ENCODE results near the gene RPGRIP1.
"Not testable (repeated sequence)": the region's sequence is repeated elsewhere in the genome, so short reads cannot be mapped to it uniquely, and the experiment has no call there.

RPGRIP1 gene

DNA sequence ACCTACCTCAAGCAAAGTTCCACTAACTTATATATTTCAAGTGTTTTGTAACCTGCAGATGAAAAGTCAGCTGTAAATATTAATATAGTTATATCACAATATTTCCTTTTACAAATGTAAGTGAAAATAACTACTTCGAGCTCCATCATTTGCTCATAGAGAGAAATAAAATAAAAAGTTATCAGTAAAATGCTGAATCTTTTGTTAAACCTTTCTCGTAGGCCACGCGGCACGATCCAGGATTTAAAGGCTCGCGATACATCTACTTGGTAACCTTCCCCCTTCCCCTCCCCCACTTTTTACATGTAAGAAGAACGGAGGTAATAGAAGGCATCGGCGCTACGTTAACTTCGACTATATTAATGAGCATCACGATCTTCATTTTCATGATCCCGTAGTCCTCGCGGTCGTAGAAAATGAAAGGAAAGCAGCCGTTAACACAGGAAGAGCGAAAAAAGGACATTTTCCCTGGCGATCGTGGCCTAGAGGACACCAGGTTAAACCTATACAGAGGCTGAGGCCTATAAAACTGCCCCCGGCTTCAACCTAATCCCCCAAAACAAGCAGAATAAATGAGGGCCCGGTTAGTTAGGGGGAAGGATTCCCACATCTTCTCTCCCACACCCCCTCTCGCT, 11.1 kb upstream of the RPGRIP1 start:
- no peak for DNase-seq (ENCODE audit: extremely low read depth, insufficient read length)
- Histone ChIP-seq H3K27me3 (replicated peaks; ENCODE audit: control insufficient read depth, insufficient read depth, low read length) (no peaks in the 10 kb centered on the region), H3K4me3 (replicated peaks; ENCODE audit: low read depth, low read length) (peak overlapping the region; percentile 99), H3K36me3 (ENCODE audit: control insufficient read depth, insufficient read depth, low read length) (peaks cover 8% of the 10 kb centered on the region)
- no peak for TF ChIP-seq CTCF (IDR thresholded peaks at IDR 0.05; ENCODE audit: insufficient read depth, low read length, poor library complexity, severe bottlenecking)

DNA sequence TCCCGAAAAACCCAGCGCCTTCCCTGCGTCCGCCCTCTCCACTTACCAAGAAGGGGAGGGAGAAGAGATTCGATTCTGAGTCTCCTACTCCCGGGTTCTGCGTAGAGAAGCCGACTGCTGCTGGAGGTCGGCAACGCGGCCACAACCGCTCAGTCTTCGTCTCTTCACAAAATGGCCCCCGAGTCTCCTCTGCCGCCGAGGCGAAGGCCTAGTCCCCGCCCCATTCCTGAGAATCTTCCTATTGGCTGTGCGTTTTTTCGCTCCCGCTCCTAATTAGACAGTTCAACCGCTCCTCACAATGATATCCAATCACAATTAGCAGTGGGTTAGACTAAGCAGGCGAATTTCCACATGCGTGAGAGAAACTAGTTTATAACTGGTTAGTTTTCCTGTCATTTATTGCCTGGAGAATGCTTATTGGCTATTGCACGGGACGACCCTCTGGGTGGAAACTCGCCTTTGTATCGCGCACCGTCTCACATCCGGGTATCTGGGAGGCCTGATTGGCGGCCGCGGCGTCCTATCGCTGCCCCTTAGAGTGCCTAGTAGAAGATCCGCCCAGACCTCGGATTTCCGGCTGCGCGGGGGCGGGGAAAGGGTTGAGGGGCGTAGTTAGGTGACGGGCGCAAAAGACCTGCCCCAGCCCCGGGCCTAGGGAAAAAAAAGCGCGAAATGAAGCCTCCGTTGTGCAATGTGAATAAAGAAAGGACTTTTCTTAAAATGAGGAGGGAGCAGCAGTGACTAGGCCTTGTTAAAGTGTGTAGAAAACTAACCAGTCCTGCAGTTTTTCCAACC, 10.4 kb upstream of the RPGRIP1 start, which contains the start of gene HNRNPC:
TSS of gene HNRNPC (minus strand) at position 191 of the 795 bp plus-strand sequence. CDS start 35,249 bp downstream, outside the sequence.
- peak within 1 kb of the TSS; percentile 99 for H3K4me3 ChIP-seq (replicated peaks; ENCODE audit: low read depth, low read length)
- peak; percentile 100 for DNase-seq (ENCODE audit: extremely low read depth, insufficient read length)
- H3K27me3 ChIP-seq (replicated peaks; ENCODE audit: control insufficient read depth, insufficient read depth, low read length): no peaks in the 10 kb centered on the region
- no peak for TF ChIP-seq CTCF (IDR thresholded peaks at IDR 0.05; ENCODE audit: insufficient read depth, low read length, poor library complexity, severe bottlenecking)
- peaks cover 8% of the 10 kb centered on the region for H3K36me3 ChIP-seq (ENCODE audit: control insufficient read depth, insufficient read depth, low read length)

GRCh38 chr14:21272661-21273060, 7.2 kb upstream of the RPGRIP1 start:
- H3K27me3 ChIP-seq (replicated peaks; ENCODE audit: control insufficient read depth, insufficient read depth, low read length); H3K4me3 ChIP-seq (replicated peaks; ENCODE audit: low read depth, low read length); DNase-seq (ENCODE audit: extremely low read depth, insufficient read length); H3K36me3 ChIP-seq (ENCODE audit: control insufficient read depth, insufficient read depth, low read length): not testable (repeated sequence)

DNA sequence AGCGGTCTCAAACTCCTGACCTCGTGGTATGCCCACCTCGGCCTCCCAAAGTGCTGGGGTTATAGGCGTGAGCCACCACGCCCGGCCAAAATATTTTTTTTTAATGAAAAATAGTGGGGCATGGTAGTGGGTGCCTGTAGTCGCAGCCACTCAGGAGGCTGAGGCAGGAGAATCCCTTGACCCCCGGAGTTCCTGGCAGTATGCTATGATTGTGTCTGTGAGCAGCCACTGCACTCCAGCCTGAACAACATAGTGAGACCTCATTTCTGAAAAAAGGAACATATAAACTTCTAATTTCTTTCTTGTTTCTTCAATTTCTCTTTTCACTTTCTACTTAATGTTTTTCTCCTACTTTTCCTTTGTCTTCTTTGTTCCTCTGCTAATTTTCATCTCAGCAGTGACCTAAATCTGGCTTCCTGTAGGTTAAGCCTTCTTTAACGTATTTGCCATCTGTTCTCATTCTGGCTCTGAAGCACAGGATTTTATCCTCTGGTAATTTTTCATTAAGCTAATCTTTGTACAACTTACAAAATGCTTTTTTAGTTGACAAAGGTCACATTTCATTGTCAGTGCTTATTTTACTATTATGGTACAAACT, 4.5 kb upstream of the RPGRIP1 start:
- Histone ChIP-seq H3K27me3 (replicated peaks; ENCODE audit: control insufficient read depth, insufficient read depth, low read length) (no peaks in the 10 kb centered on the region), H3K36me3 (ENCODE audit: control insufficient read depth, insufficient read depth, low read length) (no peaks in the 10 kb centered on the region), H3K4me3 (replicated peaks; ENCODE audit: low read depth, low read length) (no peak overlapping the region)
- no peak for TF ChIP-seq CTCF (IDR thresholded peaks at IDR 0.05; ENCODE audit: insufficient read depth, low read length, poor library complexity, severe bottlenecking)
- no peak for DNase-seq (ENCODE audit: extremely low read depth, insufficient read length)

DNA sequence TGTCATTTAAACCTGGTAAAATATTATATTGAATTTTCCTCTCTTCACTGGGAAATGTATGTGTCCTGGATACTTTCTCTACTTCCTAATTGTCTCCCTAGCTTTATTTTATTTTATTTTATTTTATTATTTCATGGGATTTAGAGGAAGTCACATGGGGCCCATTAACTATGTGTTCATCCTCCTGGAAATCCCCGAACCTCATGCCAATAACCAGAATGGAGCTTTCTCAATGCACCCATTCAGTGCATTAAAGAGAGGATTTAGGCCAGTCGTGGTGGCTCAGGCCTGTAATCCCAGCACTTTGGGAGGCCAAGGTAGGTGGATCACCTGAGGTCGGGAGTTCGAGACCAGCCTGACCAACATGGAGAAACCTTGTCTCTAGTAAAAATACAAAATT, 1.3 kb upstream of the RPGRIP1 start:
- Histone ChIP-seq H3K4me3 (replicated peaks; ENCODE audit: low read depth, low read length) (no peak overlapping the region), H3K36me3 (ENCODE audit: control insufficient read depth, insufficient read depth, low read length) (no peaks in the 10 kb centered on the region), H3K27me3 (replicated peaks; ENCODE audit: control insufficient read depth, insufficient read depth, low read length) (no peaks in the 10 kb centered on the region)
- TF ChIP-seq CTCF (IDR thresholded peaks at IDR 0.05; ENCODE audit: insufficient read depth, low read length, poor library complexity, severe bottlenecking): no peak
- DNase-seq (ENCODE audit: extremely low read depth, insufficient read length): no peak

- not testable (repeated sequence) for DNase-seq (ENCODE audit: extremely low read depth, insufficient read length); H3K4me3 ChIP-seq (replicated peaks; ENCODE audit: low read depth, low read length); H3K27me3 ChIP-seq (replicated peaks; ENCODE audit: control insufficient read depth, insufficient read depth, low read length); H3K36me3 ChIP-seq (ENCODE audit: control insufficient read depth, insufficient read depth, low read length)
These were observed 2.0 kb downstream of the RPGRIP1 start for GRCh38 chr14:21281917-21282316.

DNA sequence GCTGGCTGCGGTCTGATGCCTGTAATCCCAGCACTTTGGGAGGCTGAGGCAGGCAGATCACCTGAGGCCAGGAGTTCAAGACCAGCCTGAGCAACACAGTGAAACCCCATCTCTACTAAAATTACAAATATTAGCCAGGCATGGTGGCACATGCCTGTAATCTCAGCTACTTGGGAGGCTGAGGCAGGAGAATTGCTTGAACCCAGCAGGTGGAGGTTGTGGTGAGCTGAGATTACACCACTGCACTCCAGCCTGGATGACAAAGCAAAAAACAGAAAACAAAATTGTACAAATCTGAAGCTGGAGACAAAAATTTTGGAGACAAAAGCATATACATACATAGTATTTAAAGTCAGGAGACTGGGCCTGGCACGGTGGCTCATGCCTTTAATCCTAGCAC, 6.6 kb downstream of the RPGRIP1 start:
- H3K27me3 ChIP-seq (replicated peaks; ENCODE audit: control insufficient read depth, insufficient read depth, low read length); DNase-seq (ENCODE audit: extremely low read depth, insufficient read length): not testable (repeated sequence)

More for the DNA sequence above, 6.6 kb downstream of the RPGRIP1 start:
- H3K36me3 ChIP-seq (ENCODE audit: control insufficient read depth, insufficient read depth, low read length); H3K4me3 ChIP-seq (replicated peaks; ENCODE audit: low read depth, low read length): not testable (repeated sequence)

Data from GM06990 (cell line).